ENCODE results near the gene ANO8.

Gene ANO8

DNA sequence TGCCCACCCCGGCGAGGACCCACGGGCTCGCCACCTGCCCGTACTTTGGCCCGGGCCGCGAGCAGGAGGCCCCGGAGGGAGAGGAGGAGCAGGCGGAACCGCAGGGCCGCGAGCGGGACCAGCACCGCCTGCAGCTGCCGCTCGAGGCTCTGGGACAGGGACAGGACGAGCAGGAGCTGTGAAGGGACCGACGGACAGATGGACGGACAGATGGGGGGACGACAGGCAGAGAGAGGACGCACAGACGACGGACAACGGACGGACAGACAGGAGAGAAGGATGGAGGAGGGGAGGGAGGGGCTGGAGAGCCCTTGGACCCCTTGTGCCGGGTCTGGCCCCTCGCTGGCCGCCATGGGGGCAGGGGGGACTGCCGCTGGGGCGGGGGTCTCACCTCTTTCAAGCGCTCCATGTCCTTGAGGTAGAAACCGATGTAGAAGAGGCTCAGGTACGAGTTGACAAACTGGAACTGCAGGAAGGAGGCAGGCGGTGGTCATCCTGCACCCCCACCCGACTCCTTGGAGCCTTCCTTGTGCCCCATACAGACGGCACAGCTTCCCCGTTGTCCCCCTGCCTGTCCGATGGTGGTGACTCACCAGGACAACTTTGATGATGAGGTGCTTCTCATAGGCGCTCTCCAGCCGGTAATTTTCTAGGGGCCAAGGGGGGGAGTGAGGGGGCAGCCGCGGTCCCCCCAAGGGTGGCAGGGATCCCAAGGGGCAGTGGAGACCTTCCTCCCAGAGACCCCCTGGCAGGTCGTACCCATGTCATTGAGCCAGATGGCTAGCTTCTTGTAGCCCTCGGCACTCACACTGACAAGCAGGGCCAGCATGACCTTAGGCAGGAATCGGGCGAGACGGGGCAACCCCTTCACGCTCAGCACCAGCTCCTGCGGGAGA, 5.0 kb downstream of the ANO8 start:
- in situ Hi-C loops (cut with MboI; ENCODE audit: low sequenced_read_pairs) = no loop called here

DNA sequence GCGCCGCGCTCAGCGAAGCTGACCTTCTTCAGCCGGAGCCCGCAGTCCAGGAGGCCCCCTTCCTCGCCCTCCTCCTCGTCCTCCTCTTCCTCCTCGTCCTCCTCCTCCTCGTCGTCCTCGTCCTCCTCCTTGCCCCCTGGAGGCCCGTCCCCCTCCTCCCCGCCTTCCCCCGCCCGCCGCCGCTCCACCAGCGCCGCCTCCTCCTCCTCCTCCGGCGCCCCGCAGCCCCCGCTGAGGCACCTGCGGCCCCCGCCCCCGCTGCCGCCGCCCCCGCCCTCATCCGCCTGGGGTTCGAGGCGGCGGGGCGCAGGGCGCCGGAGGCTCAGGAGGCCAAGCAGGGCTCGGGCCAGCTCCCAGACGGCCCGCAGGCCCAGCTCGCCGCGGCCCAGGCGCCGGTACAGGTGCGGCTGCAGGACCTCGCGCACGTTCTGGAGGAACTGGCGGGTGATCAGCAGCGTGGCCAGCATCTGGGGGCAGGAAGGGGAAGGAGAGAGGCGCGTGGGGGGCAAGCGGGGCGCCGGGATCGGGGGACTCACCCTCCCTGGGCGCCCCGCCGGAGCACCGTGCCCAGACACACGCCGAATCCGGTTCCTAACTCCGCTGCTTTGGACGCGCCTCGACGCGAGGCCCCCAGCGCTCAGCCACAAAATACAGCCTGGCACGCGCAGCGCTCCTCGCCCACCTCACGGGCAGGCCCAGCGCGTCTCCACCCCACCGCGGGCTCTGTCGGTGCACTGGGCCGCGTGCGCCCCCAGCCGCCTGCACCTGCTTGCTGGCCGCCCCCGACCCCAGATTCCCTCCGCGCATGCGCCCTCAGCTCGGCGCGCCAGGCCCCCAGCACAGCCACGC, 5.9 kb downstream of the ANO8 start:
- in situ Hi-C loops (cut with MboI; ENCODE audit: low sequenced_read_pairs) = no loop called here

DNA sequence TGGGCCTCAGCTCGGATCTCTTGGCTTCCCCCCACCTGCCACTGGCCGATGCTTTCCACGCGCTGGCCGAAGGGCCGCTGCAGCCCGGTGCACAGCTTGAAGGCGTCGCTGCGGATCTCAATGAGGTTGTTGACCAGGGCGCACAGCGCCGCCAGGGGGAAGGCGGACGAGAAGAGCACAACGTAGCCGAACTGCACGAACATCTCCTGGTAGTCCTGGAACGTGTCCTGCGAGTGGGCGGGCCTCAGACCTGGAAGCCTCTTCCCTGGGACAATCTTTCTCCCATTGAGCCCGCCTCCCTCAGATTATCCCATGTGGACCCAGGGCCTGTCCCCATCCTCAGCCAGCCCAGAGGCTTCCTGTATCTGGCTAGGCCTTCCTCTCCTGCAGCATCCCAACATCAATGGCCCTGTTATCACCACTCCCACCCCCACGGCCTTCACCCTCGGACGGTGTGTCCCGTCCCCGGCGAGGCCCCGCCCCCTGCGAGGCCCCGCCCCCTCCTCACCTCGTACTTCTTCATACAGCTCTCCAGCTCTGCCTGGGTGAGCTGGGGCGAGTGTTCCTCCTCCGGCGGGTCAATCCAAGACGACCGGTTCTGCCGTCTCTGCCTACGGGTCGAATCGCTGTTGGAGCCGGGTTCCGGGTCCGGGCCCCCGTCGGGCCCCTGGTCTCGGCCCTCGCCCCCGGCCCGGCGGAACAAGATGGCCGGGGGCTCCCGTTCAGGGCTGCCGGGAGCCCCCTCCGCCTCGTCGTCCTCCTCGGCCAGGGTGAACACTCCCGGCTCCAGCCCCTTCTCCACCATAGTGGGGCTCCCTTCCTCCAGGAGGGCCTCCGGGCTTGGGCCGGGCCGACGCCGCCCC, 6.8 kb downstream of the ANO8 start:
- in situ Hi-C loops (cut with MboI; ENCODE audit: low sequenced_read_pairs) = no loop called here

DNA sequence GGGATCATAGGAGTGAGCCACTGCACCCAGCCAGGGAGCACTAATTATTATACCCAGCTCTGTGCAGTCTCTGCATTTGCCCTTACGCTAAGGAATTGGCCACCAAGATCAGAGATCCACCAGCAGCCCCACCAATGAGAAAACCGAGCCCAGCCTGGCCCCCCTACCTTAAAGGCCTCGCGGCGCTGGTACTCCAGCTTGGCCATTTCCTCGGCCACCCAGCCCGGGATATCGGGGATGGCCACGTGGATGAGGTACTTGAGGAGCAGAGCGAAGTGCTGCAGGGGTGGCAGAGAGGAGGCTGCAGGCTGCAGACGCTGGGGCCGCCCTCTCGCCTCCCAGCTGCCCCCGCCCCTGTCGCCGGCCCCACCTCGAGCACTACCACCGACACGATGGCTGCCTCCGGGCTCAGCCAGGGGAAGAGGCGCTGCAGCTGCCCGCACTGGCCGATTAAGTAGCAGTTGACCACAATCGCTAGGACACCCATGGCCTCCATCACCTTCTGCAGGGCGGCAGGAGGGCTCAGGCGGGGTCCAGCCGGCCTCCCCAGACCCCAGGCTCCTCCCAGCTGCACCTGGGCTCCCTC, 7.5 kb downstream of the ANO8 start:
- in situ Hi-C loops (cut with MboI; ENCODE audit: low sequenced_read_pairs) = no loop called here

DNA sequence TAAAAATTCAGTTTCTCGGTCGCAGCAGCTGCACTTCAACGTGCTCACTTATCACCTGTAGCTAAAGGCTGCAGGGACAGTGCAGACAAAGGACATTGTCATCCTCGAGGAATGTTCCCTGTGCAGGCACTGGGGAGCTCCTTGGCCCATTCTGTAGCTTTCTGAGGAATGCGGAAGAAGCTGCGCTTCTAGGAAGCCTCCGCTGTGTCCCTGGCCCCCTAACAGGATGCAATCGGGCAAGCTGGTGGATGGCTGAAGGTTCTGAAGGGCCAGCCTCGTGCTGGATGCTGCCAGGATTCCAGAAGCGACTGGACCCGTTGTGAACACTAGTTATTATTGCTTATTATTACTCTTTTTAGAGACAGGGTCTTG, 8.1 kb downstream of the ANO8 start:
- in situ Hi-C loops (cut with MboI; ENCODE audit: low sequenced_read_pairs) = no loop called here

DNA sequence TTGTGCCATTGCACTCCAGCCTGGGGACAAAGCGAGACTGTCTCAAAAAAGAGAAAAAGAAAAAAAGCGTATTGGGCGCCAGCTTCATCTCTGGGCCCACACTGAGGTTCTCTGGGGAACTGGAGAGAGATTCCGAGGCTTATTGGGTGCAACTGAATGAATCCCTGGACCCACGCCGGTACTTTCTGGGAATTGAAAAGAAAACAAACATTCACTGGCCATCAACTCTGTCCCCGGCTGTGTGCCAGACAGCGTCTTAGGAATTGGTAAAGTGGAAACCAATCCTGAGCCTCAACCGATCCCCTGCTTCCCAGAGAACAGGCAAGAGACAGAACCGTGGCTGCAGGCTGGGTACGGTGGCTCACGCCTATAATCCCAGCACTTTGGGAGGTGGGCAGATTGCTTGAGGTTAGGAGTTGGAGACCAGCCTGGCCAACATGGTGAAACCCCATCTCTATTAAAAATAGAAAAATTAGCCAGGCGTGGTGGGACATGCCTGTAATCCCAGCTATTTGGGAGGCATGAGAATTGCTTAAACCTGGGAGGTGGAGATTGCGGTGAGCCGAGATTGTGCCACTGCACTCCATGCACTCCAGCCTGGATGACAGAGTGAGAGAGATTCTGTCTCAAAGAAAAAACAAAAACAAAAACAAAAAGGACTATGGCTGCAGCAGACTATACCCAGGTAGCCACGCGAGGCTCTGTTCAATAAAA, 8.6 kb downstream of the ANO8 start:
- in situ Hi-C loops (cut with MboI; ENCODE audit: low sequenced_read_pairs) = no loop called here

DNA sequence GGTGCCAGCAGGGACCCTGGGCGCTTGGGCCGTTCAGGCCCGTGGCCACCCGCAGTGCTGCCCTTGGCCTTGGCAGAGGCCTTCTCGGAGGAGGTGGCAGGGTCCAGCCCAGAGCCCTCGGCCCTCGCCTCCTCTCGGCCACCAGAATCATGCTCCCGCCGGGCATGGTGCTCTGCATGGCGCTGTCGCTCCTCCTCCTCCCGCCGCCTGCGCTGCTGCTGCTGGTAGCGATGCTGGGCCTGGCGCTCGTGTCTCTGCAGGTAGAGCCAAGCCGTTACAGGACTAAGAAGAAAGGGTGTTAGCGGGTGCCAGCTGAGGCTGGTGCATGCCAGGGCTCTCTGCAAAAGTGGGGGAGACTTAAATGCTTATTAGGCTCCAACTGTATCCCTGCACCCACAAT, 9.5 kb downstream of the ANO8 start:
- in situ Hi-C loops (cut with MboI; ENCODE audit: low sequenced_read_pairs) = no loop called here

DNA sequence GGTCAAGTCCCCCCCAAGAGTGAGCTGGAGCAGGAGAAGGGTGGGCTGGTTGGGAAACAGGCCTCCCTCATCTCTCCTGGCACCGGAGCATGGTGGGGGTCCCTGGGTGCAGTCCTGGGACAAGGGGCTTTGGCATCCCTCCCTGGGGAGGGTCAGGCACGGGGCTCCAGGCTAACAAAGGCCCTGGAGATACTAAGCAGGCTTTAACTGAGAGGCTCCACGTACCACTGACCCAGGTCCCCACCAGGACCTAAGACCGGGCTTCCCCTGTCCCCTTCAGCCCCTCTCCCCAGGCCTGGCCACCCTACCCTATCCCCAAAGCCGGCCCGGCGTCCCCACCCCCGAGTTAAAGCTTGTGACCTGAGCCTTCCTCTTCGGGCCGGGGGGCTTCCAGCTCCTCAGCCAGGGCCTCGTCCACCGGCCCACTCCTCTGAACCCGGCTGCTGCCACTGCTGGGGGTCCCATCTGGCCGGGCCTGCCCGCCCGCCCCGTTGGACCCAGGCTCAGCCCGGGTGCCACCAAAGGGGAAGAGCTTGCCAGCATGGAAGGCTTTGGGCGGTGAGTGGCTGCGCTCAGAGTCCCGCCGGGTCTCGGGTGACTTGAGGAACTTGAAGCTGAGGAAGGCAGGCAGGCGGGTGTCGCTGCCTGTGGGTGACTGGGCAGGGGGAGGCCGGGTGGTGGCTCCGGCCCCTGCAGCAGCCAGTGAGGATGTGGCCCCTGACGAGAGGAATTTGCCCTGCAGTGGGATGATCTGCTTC, 10.1 kb downstream of the ANO8 start:
- in situ Hi-C loops (cut with MboI; ENCODE audit: low sequenced_read_pairs) = no loop called here

DNA sequence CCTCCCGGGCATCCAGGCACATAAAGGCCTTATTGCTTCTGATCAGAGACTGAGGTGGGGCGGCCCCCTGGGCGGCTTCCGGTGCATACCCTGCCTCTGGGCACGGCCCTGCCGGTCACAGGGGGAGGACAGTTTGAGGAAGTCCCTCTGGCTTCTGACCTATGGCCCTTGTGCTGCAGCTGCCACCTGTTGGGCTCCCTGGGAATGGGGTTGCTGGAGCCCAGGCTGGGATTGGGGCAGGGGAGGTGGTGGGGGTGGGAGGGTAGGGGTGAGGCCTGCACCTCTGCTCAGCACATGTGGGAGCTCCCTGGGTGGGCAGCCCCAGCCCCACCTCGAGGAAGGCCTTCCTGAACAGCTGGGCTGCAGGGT, 10.7 kb downstream of the ANO8 start:
- in situ Hi-C loops (cut with MboI; ENCODE audit: low sequenced_read_pairs) = no loop called here

DNA sequence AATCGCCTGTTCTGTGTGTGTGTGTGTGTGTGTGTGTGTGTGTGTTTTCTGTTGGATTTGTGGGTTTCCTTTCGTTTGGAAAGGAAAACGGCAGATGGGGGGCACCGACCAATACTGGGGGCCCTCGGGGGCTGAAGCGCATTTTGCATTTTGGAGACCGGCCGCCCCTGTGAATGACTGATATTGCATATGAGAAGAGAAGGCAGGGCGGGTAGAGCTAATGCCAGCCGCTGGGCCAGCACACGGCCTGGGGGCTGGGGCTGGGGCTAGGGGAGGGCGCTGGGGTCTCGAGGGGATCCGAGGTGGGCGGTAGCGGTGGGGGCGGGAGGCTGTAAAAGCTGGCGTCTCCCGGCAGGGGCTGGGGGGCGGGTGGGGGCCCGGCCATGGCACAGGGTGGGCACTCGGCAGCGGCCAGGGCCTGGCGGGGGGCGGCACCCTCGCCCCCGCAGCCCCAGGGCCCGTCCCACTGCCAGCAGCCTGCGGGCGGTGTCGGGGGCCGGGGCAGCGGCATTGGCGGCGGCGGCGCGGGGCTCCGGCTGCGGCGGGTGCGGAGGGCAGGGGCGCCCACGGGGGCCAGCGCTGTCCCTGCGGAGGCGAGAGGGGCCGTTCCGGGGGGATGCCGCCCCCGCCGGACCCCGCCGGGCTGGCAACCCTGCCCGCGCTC, 11.2 kb downstream of the ANO8 start:
- in situ Hi-C loops (cut with MboI; ENCODE audit: low sequenced_read_pairs) = no loop called here

DNA sequence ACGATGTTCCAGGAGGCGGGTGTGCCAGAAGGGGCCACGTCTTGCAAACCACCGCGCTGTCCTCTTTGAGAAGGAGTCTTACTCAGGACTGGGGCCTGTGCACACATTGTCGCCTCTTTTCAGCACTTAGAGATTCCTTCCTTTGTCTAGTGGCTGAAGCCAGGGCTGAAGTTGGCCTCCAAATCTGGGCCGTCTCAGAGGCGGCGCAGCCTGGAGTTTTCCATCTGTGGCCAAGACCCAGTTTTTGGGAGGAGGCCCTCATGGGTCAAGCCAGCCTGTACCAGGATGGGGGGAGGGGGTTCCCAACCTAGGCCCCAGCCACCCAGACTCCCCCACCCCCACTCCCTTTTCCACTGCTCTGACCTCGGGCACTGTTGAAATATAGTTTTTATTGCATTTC, 11.8 kb downstream of the ANO8 start:
- in situ Hi-C loops (cut with MboI; ENCODE audit: low sequenced_read_pairs) = no loop called here

DNA sequence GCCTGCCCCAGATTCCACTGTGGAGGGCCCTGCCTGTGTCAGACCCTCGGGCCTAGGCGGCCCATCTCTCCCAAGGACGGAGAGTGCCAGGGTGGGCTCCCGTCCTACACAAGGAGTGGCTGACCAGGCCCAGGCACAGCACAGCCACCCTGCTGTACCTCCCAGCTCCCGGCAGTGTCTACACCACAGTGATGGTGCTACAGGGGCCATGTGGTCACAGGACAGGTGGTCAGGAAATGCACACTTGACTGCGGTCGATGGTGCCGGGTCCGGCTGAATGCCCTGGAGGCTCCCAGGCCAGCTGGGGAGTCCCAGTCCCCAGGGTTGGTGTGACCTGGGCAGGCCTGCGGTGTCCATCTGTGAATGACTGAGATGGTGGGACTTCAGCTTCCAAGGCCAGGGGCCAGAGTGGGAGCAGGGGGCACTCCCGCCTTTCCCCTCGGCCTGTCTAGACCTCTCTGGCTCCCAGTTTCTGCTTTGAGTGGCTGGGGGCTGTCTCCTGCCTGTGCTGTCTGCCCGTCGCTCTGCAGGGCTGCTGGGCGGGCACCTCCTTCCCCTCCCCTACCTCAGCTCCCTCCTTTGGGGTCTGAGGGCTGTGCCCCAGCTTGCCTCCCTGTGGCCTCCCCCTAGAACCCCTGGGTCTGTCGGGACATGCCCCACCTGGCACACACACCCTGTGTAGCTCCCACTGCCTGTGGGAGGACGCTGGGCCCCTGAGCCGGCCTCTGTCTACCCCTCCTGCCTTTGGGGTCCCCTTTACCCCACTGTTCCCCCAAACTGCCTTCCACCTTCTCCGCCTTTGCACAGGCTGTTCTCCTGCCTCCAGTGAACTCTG, 12.8 kb downstream of the ANO8 start:
- in situ Hi-C loops (cut with MboI; ENCODE audit: low sequenced_read_pairs) = no loop called here

DNA sequence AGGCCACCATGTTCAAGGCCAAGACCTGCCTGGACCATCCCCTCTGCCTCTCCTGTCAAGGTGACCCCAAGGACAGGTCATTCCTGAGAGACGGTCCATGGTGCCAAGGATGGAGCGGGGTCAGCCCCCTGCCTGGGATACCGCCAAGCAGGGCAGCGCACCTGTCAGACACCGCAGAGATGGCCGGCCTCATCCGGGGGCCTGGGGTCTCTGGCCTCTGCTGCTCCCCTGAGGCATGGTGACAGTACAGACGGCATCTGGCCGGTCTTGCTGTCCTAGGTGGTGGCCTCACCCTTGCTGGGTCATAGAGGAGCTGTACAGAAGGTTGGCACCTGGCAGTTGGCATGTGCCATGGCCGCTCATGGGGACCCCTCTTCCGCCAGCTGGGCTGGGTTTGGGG, 14.2 kb downstream of the ANO8 start:
- in situ Hi-C loops (cut with MboI; ENCODE audit: low sequenced_read_pairs) = no loop called here

DNA sequence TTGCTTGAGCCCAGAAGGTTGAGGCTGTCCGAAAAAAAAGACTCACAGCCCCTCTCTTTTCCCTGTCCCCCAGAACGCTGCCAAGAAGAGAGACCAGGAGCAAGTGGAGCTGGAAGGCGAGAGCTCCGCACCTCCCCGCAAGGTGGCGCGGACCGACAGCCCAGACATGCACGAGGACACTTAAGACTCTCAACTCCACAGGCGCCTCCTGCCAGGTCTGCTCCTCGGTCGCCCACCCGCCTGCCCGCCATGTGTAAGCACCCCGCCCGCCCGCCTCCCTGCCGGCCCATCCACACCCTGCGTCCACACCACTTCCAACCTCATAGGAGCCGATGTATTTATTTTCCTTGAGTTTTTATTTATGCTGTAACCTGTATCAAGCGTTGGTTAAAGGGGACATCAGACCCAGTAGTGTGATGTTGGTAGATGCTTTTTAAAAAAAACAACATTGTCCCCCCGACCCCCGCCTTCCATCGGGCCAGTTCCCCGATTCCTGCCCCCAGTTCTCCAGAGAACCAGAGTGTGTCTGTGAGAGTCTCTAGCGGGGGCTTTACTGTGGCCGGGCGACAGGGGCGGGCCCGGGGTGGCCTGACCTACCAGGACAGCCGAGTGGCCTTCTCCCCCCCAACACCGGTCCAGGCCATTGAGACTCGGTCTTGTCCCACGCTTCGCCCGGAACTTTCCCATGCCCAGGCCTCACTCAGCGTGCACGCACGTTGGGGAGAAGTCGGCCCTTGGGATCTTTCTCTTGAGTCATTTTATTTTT, 15.0 kb downstream of the ANO8 start:
- in situ Hi-C loops (cut with MboI; ENCODE audit: low sequenced_read_pairs) = no loop called here

DNA sequence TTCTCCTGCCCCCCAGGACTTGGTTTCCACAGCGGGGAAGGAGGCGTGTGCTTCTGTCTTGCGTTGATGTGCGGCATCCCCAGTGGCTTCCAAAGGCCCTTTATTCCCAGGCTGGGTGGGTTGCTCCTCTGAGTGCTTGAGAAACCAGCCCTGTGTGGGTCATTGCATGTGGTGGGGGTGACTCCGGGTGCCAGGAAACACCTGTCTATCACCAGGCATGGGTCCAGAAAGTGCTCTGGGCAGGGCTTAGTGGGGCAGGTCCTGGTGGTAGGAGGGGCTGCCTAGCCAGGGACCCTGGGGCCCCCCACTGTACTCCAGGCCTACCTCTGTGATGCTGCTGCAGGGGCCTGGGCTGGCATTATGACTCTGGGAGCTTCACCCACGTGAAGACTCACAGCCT, 15.7 kb downstream of the ANO8 start:
- in situ Hi-C loops (cut with MboI; ENCODE audit: low sequenced_read_pairs) = no loop called here

DNA sequence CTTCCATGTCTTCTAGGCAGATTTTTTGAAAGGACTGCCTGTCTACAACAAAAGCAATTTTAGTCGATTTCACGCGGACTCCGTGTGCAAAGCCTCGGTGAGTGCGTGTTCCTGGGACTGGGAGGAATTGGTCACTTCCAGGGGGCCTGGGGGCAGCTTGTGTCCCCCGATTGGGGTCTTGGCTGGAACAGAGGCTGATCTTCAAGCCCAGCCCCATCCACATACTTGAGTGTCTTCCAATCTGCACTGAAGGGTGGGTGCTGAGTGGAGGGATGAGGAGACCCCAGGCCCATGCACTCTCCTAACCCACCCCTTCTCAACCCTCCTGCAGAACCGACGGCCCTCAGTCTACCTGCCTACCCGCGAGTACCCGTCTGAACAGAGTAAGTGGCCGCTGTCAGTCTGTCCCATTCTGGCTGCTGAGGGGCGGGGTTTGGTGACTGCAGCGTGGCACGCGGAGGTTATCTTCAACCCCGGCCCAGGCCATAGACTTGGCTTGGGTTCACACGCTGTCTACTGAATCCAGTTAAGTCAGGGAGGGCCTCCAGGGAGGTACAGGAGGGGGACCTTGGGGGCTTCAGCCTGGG, 20.6 kb downstream of the ANO8 start:
- in situ Hi-C loops (cut with MboI; ENCODE audit: low sequenced_read_pairs) = no loop called here
